ENCODE measurements around the gene P2RY2. TPM values are rescaled to one million over a fixed set of nuclear protein-coding genes. Genes with fewer than 3 reads are reported as not detected.
A peak's percentile ranks its signal among the peaks of the same experiment; 100 is the strongest.

P2RY2 gene
- polyA plus RNA-seq, 2 of the 4 experiments (the other 2 are of a cell fraction): 3.7 to 6.4 TPM

DNA sequence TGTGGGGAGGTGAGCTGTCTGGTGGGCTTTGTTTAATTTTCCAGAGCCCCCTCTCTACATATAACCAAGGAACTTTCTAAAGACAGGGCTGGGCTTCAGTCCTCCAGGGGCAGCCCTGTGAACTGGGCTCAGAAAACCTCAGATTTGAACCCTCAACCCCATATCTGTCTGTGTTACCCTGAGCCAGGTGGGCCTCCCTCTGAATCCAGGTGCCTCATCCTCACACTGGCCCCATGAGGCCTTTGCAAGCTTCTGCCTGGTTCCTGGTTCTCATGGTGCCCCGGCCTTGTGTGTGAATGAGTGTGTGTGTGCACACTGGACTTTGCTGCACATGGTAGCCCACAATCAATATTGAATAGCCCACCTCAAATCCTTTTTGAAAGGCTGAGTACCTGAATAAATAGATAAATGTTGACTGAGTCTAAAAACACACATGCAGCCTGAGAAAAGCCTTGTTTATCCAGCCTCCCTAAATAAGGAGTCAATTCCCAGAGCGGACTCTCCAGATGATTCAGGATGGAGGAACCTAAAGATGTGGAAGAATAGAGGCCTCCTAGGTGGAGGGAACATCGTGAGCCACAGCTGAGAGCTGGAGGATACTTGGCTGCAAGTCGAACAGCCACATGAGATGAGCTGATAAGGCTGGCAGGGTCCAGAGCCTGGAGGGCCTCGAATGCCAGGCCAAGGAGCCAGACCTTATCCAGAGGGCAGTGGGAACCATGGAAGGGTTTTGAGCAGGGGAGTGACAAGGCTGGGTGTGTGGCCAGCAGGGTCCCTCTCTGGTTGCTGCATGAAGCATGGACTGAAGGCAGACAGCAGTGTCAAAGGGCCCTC, 28.1 kb upstream of the P2RY2 start:
- TF ChIP-seq BHLHE40 (IDR thresholded peaks at IDR 0.05; ENCODE audit: low read depth, low read length): no peak
- TF ChIP-seq CBX2 (IDR thresholded peaks at IDR 0.05; ENCODE audit: borderline replicate concordance, low read depth): no peak
- TF ChIP-seq RARB (CRISPR knock-in tag; IDR thresholded peaks at IDR 0.05): no peak
- TF ChIP-seq, protein P1, sequence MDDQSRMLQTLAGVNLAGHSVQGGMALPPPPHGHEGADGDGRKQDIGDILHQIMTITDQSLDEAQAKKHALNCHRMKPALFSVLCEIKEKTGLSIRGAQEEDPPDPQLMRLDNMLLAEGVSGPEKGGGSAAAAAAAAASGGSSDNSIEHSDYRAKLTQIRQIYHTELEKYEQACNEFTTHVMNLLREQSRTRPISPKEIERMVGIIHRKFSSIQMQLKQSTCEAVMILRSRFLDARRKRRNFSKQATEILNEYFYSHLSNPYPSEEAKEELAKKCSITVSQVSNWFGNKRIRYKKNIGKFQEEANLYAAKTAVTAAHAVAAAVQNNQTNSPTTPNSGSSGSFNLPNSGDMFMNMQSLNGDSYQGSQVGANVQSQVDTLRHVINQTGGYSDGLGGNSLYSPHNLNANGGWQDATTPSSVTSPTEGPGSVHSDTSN (IDR thresholded peaks at IDR 0.05): no peak
- no peak for TF ChIP-seq ZNF302 (CRISPR knock-in tag; IDR thresholded peaks at IDR 0.05)
- TF ChIP-seq CEBPB (IDR thresholded peaks at IDR 0.05): no peak
- no peak for TF ChIP-seq NPAS2 (CRISPR knock-in tag; IDR thresholded peaks at IDR 0.05; ENCODE audit: borderline replicate concordance)
- TF ChIP-seq KDM5A (IDR thresholded peaks at IDR 0.05): no peak
- no peak for TF ChIP-seq MAZ (IDR thresholded peaks at IDR 0.05; ENCODE audit: borderline replicate concordance, low read depth, low read length)
- TF ChIP-seq ZC3H11A (IDR thresholded peaks at IDR 0.05): no peak
- no peak for TF ChIP-seq CHD2 (IDR thresholded peaks at IDR 0.05; ENCODE audit: low read length, partially characterized antibody)
- TF ChIP-seq EHMT2 (IDR thresholded peaks at IDR 0.05; ENCODE audit: low read depth): no peak
- no peak for TF ChIP-seq HOXB13 (CRISPR knock-in tag; IDR thresholded peaks at IDR 0.05; ENCODE audit: low read depth)
- TF ChIP-seq, protein P2, sequence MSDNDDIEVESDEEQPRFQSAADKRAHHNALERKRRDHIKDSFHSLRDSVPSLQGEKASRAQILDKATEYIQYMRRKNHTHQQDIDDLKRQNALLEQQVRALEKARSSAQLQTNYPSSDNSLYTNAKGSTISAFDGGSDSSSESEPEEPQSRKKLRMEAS (IDR thresholded peaks at IDR 0.05): no peak
- TF ChIP-seq, protein P3, sequence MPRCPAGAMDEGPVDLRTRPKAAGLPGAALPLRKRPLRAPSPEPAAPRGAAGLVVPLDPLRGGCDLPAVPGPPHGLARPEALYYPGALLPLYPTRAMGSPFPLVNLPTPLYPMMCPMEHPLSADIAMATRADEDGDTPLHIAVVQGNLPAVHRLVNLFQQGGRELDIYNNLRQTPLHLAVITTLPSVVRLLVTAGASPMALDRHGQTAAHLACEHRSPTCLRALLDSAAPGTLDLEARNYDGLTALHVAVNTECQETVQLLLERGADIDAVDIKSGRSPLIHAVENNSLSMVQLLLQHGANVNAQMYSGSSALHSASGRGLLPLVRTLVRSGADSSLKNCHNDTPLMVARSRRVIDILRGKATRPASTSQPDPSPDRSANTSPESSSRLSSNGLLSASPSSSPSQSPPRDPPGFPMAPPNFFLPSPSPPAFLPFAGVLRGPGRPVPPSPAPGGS (IDR thresholded peaks at IDR 0.05): no peak
- TF ChIP-seq, protein P4, sequence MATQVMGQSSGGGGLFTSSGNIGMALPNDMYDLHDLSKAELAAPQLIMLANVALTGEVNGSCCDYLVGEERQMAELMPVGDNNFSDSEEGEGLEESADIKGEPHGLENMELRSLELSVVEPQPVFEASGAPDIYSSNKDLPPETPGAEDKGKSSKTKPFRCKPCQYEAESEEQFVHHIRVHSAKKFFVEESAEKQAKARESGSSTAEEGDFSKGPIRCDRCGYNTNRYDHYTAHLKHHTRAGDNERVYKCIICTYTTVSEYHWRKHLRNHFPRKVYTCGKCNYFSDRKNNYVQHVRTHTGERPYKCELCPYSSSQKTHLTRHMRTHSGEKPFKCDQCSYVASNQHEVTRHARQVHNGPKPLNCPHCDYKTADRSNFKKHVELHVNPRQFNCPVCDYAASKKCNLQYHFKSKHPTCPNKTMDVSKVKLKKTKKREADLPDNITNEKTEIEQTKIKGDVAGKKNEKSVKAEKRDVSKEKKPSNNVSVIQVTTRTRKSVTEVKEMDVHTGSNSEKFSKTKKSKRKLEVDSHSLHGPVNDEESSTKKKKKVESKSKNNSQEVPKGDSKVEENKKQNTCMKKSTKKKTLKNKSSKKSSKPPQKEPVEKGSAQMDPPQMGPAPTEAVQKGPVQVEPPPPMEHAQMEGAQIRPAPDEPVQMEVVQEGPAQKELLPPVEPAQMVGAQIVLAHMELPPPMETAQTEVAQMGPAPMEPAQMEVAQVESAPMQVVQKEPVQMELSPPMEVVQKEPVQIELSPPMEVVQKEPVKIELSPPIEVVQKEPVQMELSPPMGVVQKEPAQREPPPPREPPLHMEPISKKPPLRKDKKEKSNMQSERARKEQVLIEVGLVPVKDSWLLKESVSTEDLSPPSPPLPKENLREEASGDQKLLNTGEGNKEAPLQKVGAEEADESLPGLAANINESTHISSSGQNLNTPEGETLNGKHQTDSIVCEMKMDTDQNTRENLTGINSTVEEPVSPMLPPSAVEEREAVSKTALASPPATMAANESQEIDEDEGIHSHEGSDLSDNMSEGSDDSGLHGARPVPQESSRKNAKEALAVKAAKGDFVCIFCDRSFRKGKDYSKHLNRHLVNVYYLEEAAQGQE (IDR thresholded peaks at IDR 0.05): no peak
- TF ChIP-seq MAFK (IDR thresholded peaks at IDR 0.05; ENCODE audit: partially characterized antibody): no peak
- TF ChIP-seq HDAC2 (IDR thresholded peaks at IDR 0.05): no peak
- no peak for TF ChIP-seq FOSL2 (IDR thresholded peaks at IDR 0.05)
- TF ChIP-seq FOSL2 (CRISPR knock-in tag; IDR thresholded peaks at IDR 0.05): no peak
- CTCF ChIA-PET: interaction anchor here (0.7 to 13.9 kb wide), 9 partner anchors 12 to 481 kb away, joined by 3 to 179 read pairs (median 28); no protein-coding TSS in a partner anchor
- 0 out of 6 replicates have a peak overlapping the region, but pooled peaks of 1 of the 2 experiments have one; percentile 14 for H3K27ac ChIP-seq
- DNase-seq (ENCODE audit: low read depth in 1 of 2, low spot score in 1 of 2) (no peak), FAIRE-seq (no peak), ATAC-seq (no peak)
- H3K4me3 ChIP-seq: no peak overlapping the region
- peaks cover 59% of the 10 kb centered on the region for H3K4me1 ChIP-seq
- H3K9me3 ChIP-seq: no peaks in the 10 kb centered on the region
- POLR2A ChIA-PET: interaction anchor here (0.9 kb wide), 1 partner anchor 38 kb away, joined by 4 read pairs; no protein-coding TSS in a partner anchor
- no peak overlapping the region for H3K4me2 ChIP-seq
- WGBS (ENCODE audit: missing lambda C conversion rate): 64% methylated on average over 5 of the region's 5 CpGs

DNA sequence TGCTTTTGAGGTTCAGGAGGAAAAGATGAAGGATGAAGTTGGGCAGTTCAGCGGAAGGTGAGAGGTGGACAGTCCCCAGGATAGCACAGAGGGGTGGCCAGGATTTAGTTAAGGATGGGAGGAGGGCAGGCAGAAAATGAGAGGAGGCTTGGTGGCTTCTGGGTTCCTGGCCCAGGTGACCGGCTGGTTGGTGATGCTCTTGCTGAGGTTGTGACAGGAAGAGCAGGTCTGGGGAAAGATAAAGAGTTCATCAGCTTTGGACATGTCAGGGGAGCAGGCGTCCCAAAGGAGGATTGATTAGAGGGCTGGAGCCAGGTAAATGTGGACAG, 27.6 kb upstream of the P2RY2 start:
- H3K4me1 ChIP-seq: peaks cover 61% of the 10 kb centered on the region
- ChIA-PET CTCF (interaction anchor here (0.7 to 13.9 kb wide), 7 partner anchors 12 to 359 kb away, joined by 3 to 179 read pairs (median 9); no protein-coding TSS in a partner anchor), POLR2A (no interaction called here)

More for the DNA sequence above, 27.6 kb upstream of the P2RY2 start:
- no peak for FAIRE-seq
- no peak overlapping the region for H3K4me3 ChIP-seq
- H3K4me2 ChIP-seq: no peak overlapping the region
- H3K9me3 ChIP-seq: no peaks in the 10 kb centered on the region
- TF ChIP-seq RARB (CRISPR knock-in tag; IDR thresholded peaks at IDR 0.05) (no peak), KDM1A (IDR thresholded peaks at IDR 0.05; ENCODE audit: low read depth) (no peak), RFX5 (IDR thresholded peaks at IDR 0.05) (no peak), TFCP2L1 (CRISPR knock-in tag; IDR thresholded peaks at IDR 0.05) (no peak), KDM5A (IDR thresholded peaks at IDR 0.05) (no peak), POLR2A (IDR thresholded peaks at IDR 0.05; ENCODE audit: low read length) (no peak), RCOR1 (IDR thresholded peaks at IDR 0.05; ENCODE audit: low read depth, low read length) (no peak), RNF2 (IDR thresholded peaks at IDR 0.05; ENCODE audit: borderline replicate concordance, low read depth) (no peak), ZC3H11A (IDR thresholded peaks at IDR 0.05) (no peak)
- TF ChIP-seq, protein P4 (IDR thresholded peaks at IDR 0.05): no peak
- TF ChIP-seq, protein P1 (IDR thresholded peaks at IDR 0.05): no peak
- no peak for ATAC-seq
- H3K27ac ChIP-seq: 0 out of 6 replicates have a peak overlapping the region, but pooled peaks of 1 of the 2 experiments have one; percentile 14
- DNase-seq (ENCODE audit: low read depth in 1 of 2, low spot score in 1 of 2): no peak
- 97% methylated on average over 3 of the region's 3 CpGs for WGBS (ENCODE audit: missing lambda C conversion rate)

Data from A549 (cell line).